Muscle of back (tissue), 11 donors: ENCODE results near the gene FIBCD1. TPM values are rescaled to one million over a fixed set of nuclear protein-coding genes. Genes with fewer than 3 reads are reported as not detected.
A peak's percentile ranks its signal among the peaks of the same experiment; 100 is the strongest.

Source experiments
- DNase-seq, 3 donors: peaks; one replicate each; pipeline versions ENCODE4 v3.0.0 to v3.0.0-alpha.2; 2013
- polyA plus RNA-seq, 10 donors: library from polyadenylated mRNA; unstranded; fragments of 120-200 nt; gene quantifications; one replicate each; pipeline ENCODE4 v1.2.1, GENCODE V29; 2013; ENCODE audit not compliant: insufficient read length in 10 of 10

Gene FIBCD1
- polyA plus RNA-seq, 10 donors, result 0.12 to 0.22 TPM; not detected in 8

GRCh38 chr9:130861372-130862180 lies 77.5 kb downstream of the FIBCD1 start:
- DNase-seq, result no peak

DNA sequence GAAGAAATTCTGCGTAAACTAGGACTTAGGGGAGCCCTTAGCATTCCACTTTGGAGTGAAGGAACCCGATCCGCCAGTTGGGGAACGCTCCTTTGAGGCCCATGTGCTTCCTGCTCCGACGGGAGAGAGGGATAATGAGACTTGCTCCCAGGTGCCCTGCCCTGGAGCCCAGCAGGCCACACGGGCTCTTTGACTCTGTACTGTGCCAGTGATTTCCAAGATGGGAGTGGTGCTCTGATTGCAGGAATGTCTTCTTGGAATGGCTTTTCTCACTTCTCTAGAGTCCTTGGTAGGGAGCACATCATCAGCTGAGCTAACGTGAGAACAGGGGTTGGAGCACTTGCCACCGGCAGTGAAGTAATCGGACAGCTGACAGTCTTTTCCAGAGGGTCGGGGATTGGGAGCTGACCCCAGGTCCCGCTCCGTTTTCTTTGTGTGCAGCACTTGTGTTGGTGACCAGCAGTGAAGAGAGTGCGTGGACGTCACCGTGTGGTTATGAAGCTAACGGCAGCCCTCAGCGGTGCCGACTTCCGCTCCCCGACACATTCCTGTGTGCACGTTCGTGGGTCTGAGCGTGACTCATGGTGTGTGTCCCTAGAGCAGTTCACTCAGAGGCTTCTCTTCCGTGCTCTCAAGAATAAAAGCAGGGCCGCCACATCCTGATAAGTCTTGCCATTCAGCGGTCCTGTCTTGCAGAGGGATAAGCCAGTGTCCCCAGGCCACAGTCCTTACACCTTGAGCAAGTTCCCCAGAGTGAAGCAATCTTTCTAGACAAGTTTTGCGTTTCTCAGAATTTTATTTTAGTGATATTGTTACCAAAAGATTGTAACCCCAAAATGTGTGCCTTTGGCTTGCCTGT lies 78.4 kb downstream of the FIBCD1 start:
- DNase-seq, result peak; percentile 78 to 92 (median 91)

DNA sequence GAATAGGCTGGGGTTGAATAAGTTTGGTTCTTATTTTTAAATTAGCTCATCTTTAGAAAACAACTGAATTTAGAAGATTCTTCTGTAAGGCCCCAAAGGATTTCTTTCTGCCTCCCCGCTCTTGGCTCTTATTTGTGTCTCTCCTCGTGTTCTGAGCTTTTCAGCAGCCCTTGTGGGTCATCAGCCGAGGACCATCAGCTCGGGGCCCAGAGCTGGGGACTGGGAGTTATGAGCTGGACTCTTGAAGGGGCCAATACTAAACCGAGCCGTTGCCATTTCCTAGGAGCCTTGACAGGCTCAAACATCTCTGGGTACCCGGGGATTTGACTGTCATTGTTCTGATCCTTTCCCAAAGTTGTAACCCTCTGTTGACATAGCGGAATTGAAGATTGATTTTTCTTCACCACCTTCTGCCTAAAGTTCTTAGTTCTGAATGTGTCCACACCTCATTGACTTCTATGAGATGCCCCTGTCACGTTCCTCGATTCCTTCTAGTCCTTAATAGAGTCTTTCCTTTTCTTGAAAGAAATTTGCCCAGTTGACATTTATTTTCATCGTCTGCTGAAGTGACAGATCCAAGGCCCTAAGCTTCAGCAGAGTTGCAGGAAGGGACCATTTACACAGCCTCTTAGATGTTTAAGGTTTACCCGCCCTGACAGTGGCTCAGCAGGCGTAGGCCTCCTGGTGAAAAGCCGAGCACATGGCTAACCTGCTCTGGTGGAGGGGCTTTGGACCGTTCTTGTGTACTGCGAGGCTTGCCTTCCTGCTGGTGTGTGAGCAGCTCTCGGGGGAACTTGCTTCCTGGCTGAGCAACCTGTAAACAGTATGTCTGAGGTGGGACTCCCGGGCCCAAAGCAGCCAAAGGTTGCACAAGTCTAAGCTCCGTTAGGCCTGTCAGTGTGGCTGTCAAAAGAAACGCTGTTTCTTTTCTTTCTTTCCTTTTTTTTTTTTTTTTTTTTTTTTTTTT lies 80.0 kb downstream of the FIBCD1 start:
- DNase-seq, result peak in 1 of 3 donors; percentile 74

GRCh38 chr9:130857864-130858738 lies 80.9 kb downstream of the FIBCD1 start:
- peak in 2 of 3 donors; percentile 81 for DNase-seq

DNA sequence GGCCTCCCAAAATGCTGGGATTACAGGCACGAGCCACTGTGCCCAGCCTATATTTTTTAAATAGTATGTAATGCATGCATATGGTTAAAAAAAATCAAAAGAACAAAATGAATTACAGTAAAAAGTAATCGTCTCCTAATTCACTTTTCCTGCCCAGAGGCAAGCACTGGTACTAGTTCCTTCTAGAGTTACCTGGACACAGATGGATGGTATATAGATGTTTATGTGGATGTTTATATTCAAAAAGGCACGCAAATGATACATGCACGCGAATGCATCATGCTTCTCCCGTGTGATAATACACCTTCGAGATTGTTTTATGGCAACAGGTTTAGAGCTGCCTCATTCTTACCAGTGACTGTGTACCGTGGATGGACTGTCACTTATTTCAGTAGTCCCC lies 82.6 kb downstream of the FIBCD1 start:
- no peak for DNase-seq

DNA sequence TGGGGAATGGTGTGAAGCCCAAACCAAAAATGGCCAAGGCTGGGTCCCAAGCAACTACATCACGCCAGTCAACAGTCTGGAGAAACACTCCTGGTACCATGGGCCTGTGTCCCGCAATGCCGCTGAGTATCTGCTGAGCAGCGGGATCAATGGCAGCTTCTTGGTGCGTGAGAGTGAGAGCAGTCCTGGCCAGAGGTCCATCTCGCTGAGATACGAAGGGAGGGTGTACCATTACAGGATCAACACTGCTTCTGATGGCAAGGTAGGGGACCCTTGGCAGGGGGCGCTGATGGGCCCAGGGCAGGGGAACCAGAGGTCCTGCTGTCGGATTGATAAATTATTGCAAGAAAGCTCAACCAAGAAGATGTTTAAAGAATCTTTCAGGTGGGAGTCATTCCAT lies 84.2 kb downstream of the FIBCD1 start:
- DNase-seq, result no peak

DNA sequence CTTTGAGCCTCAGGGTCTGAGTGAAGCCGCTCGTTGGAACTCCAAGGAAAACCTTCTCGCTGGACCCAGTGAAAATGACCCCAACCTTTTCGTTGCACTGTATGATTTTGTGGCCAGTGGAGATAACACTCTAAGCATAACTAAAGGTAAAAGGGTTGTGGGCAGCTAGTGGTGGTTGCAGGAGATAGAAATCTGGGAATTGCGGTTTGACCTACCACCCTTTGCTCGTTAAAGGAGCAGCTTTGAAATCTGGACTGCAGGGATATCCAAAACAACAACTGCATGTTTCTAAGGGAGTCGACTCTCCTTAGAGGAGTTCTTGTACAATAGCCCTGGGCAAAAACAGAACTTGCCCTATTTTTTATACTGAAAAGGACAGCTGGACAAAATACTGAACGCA lies 85.0 kb downstream of the FIBCD1 start:
- DNase-seq, result no peak

- no peak for DNase-seq
Measured at GRCh38 chr9:130852801-130853200, 86.2 kb downstream of the FIBCD1 start.

Other genes starting within 250 kb of the FIBCD1 start
- gene EXOSC2, start 245.5 kb downstream of the FIBCD1 start, polyA plus RNA-seq, result 10 to 100 TPM; 19.7 to 31.6 (median 25.1) TPM
- gene ABL1, start 104.0 kb downstream of the FIBCD1 start, polyA plus RNA-seq, result 10 to 100 TPM; 49.5 to 75.8 (median 61.8) TPM
- under 1 TPM; 0.18 to 0.59 (median 0.29) TPM for gene QRFP, start 42.4 kb downstream of the FIBCD1 start, polyA plus RNA-seq
- gene LAMC3, start 69.9 kb upstream of the FIBCD1 start, polyA plus RNA-seq, result 1 to 10 TPM; 1.1 to 8.4 (median 2.4) TPM
- gene AIF1L, start 157.3 kb upstream of the FIBCD1 start, polyA plus RNA-seq, result 10 to 100 TPM; 22.7 to 35.1 (median 30.8) TPM
- gene NUP214, start 186.3 kb upstream of the FIBCD1 start, polyA plus RNA-seq, result 10 to 100 TPM; 24.6 to 36.8 (median 30.1) TPM